ENCODE results near the gene PTGER3.

GRCh38 chr1:71047635-71048607, at the start of gene PTGER3:
- TF ChIP-seq EP300 (IDR thresholded peaks at IDR 0.05) = no peak
- TF ChIP-seq CTCF (IDR thresholded peaks at IDR 0.05) = no peak

All from gastroesophageal sphincter (tissue), 3 donors.